Endothelial cell of umbilical vein (primary cell): ENCODE results near the gene DDB1. TPM values are rescaled to one million over a fixed set of nuclear protein-coding genes. Genes with fewer than 3 reads are reported as not detected.

ENCODE experiments used
- BruUV-seq: library from RNA; stranded (reverse); fragments of 400-500 nt; replicated peaks from 2 replicates; lab custom pipeline; 2021; lab: Mats Ljungman, UMichigan
- CTCF ChIA-PET: fragments of 300-600, 350-600 bp; sonication (Branson Sonifier 250); formaldehyde crosslinking; loops from one replicate; lab custom pipeline; 2021; ENCODE audit warnings: antibody characterized with exemption, inconsistent platforms; lab: Charles Lee
- POLR2A ChIA-PET: fragments of 300-600, 350-600 bp; sonication (Branson Sonifier 250); formaldehyde crosslinking; loops from one replicate; lab custom pipeline; 2021; ENCODE audit warnings: antibody characterized with exemption, inconsistent platforms; lab: Charles Lee
- DNase-seq: peaks from one replicate; pipeline ENCODE4 v3.0.0-alpha.2; 2011; ENCODE audit warnings: low read depth, low spot score
- FAIRE-seq: peaks from 2 replicates; lab custom pipeline; 2011; peaks lifted over from hg19 to GRCh38; lab: Jason Lieb, UNC
- H2AFZ ChIP-seq: 2 replicates; pipeline ENCODE4 v1.6.0; 2012; ENCODE audit warnings: low read depth, low read length, control low read depth, inconsistent platforms
- H3K27ac ChIP-seq: 2 replicates; pipeline ENCODE4 v1.5.1; 2011; ENCODE audit warnings: low read depth, mild to moderate bottlenecking, control low read depth, low read length, moderate library complexity; ENCODE audit not compliant: insufficient read depth
- H3K27me3 ChIP-seq, 2 experiments: 2 replicates each; pipeline versions ENCODE4 v1.6.0 to v1.6.1; 2011; ENCODE audit warnings: low read length in 2 of 2, mixed read lengths in 1 of 2; ENCODE audit not compliant: control insufficient read depth in 2 of 2, insufficient read depth in 2 of 2
- H3K36me3 ChIP-seq, 2 experiments: 2 replicates in 1 of 2; 3 replicates in 1 of 2; pipeline ENCODE4 v1.5.1; 2011; ENCODE audit warnings: low read length in 2 of 2, mild to moderate bottlenecking in 1 of 2, moderate library complexity in 1 of 2; ENCODE audit not compliant: control insufficient read depth in 2 of 2, insufficient read depth in 2 of 2; ENCODE audit errors: extremely low read depth in 1 of 2
- H3K4me1 ChIP-seq: 3 replicates; pipeline ENCODE4 v1.5.1; 2011; ENCODE audit warnings: mild to moderate bottlenecking, low read length; ENCODE audit not compliant: control insufficient read depth, insufficient read depth; ENCODE audit errors: extremely low read depth
- H3K4me2 ChIP-seq: 2 replicates; pipeline ENCODE4 v1.6.1; 2011; ENCODE audit warnings: low read length, control low read depth, mixed read lengths; ENCODE audit not compliant: insufficient read depth
- H3K4me3 ChIP-seq, 3 experiments: fragments of 200-600 bp in 1 of 3; sonication (generic), shearing (Covaris generic) in 1 of 3; replicated peaks in 1 of 3; 2 replicates each; pipeline ENCODE4 v1.5.1; 2011 to 2016; ENCODE audit warnings: control low read depth in 3 of 3, low read length in 3 of 3, mild to moderate bottlenecking in 2 of 3, inconsistent platforms in 1 of 3, low read depth in 1 of 3, moderate library complexity in 1 of 3; ENCODE audit not compliant: insufficient read depth in 1 of 3
- H3K79me2 ChIP-seq: 2 replicates; pipeline ENCODE4 v1.6.0; 2012; ENCODE audit warnings: low read length, inconsistent platforms; ENCODE audit not compliant: control insufficient read depth, insufficient read depth
- H3K9ac ChIP-seq: replicated peaks from 2 replicates; pipeline ENCODE3; 2011; ENCODE audit warnings: low read length, control low read depth; ENCODE audit not compliant: insufficient read depth; ENCODE audit errors: extremely low read depth
- H3K9me1 ChIP-seq: replicated peaks from 3 replicates; pipeline ENCODE4 v1.6.0; 2011; ENCODE audit warnings: mild to moderate bottlenecking, low read length; ENCODE audit not compliant: control insufficient read depth, insufficient read depth; ENCODE audit errors: extremely low read depth
- H3K9me3 ChIP-seq: replicated peaks from 2 replicates; pipeline ENCODE4 v1.5.1; 2012; ENCODE audit warnings: low read length, inconsistent platforms; ENCODE audit not compliant: control insufficient read depth, insufficient read depth
- H4K20me1 ChIP-seq: replicated peaks from 2 replicates; pipeline ENCODE3; 2011; ENCODE audit warnings: mild to moderate bottlenecking, low read length; ENCODE audit not compliant: control insufficient read depth, insufficient read depth; ENCODE audit errors: extremely low read depth
- CTCF ChIP-seq, 2 donors: IDR thresholded peaks; 1 replicate in 1 of 2; 2 replicates in 1 of 2; pipeline ENCODE4 v1.5.1; 2011; ENCODE audit warnings: low read length in 2 of 2, mild to moderate bottlenecking in 2 of 2, moderate library complexity in 2 of 2, control low read depth in 1 of 2, inconsistent platforms in 1 of 2, low read depth in 1 of 2; ENCODE audit not compliant: insufficient read depth in 1 of 2; ENCODE audit errors: extremely low read depth in 1 of 2
- MAX ChIP-seq: IDR thresholded peaks from 2 replicates; pipeline ENCODE4 v1.6.1; 2011; ENCODE audit not compliant: insufficient read depth, insufficient read length
- POLR2A ChIP-seq: IDR thresholded peaks from 2 replicates; pipeline ENCODE4 v1.6.1; 2012; ENCODE audit warnings: low read depth, mild to moderate bottlenecking, control low read depth, low read length
- dilution Hi-C: fragments of 300-500 bp; cut with MboI; formaldehyde crosslinking; loops from one replicate; pipeline ENCODE4 v1.15.0; 2019; ENCODE audit warnings: low sequenced_read_pairs; ENCODE audit not compliant: extremely low pct_ligation_motif_present
- intact Hi-C: fragments of 100-400 bp; cut with micrococcal nuclease; formaldehyde crosslinking; loops from one replicate; pipeline ENCODE4 v1.10.0; 2022
- polyA plus RNA-seq, 4 experiments: library from polyadenylated mRNA; depleted of rRNA in 3 of 4; stranded (reverse) in 3 of 4; unstranded in 1 of 4; fragments of >200 nt; gene quantifications; 2 replicates each; pipeline versions ENCODE4 v1.2.1 to v1.2.3, GENCODE V29; 2011 to 2012; ENCODE audit warnings: missing spikeins in 1 of 4
- total RNA-seq: library from RNA; stranded (reverse); gene quantifications from 2 replicates; pipeline ENCODE4 v1.2.3, GENCODE V29; 2021

The DDB1 gene
- total and polyA plus RNA-seq, 2 donors (not counting 3 experiments of a cell fraction or from before 2014, with no cell fraction given): 229 to 230 TPM

- no peak for TF ChIP-seq MAX
- TF ChIP-seq CTCF (IDR thresholded peaks at IDR 0.05; ENCODE audit: extremely low read depth in 1 of 2, insufficient read depth in 1 of 2, low read depth in 1 of 2, low read length in 2 of 2): no peak
- no peak for TF ChIP-seq POLR2A
- Histone ChIP-seq H3K4me3 (no peak overlapping the region), H3K4me1 (peaks cover 14% of the 10 kb centered on the region), H3K4me2 (no peak overlapping the region), H3K9ac (no peak overlapping the region), H3K27me3 (no peaks in the 10 kb centered on the region), H3K27ac (no peak overlapping the region), H2AFZ (no peak overlapping the region), H3K9me1 (no peaks in the 10 kb centered on the region), H3K9me3 (no peaks in the 10 kb centered on the region), H3K36me3 (peaks cover 0 to 5% of the 10 kb centered on the region in 2 experiments), H4K20me1 (no peaks in the 10 kb centered on the region), H3K79me2 (no peaks in the 10 kb centered on the region)
- no peak for FAIRE-seq
- ChIA-PET POLR2A (no interaction called here), CTCF (interaction anchor here (1.2 kb wide), 1 partner anchor 10 kb away, joined by 3 read pairs; no protein-coding TSS in a partner anchor)
- no TSS peak for BruUV-seq
- dilution Hi-C loops (no loop called here), intact Hi-C loops (no loop called here)
- no peak for DNase-seq
Observed at GRCh38 chr11:61343792-61344745, 11.2 kb upstream of the DDB1 start.
